Stimulated activated CD8-positive, alpha-beta memory T cell treated with anti-CD3 and anti-CD28 coated beads, Interleukin-15, amount 100 ng/mL, for 24 hours (primary cell): ENCODE data around the gene C12orf56.
"Not testable (repeated sequence)": the region's sequence is repeated elsewhere in the genome, so short reads cannot be mapped to it uniquely, and the experiment has no call there.

Experiments
- DNase-seq: peaks from one replicate; pipeline ENCODE4 v3.0.0-alpha.2; 2020; ENCODE audit warnings: low read depth

The C12orf56 gene

DNA sequence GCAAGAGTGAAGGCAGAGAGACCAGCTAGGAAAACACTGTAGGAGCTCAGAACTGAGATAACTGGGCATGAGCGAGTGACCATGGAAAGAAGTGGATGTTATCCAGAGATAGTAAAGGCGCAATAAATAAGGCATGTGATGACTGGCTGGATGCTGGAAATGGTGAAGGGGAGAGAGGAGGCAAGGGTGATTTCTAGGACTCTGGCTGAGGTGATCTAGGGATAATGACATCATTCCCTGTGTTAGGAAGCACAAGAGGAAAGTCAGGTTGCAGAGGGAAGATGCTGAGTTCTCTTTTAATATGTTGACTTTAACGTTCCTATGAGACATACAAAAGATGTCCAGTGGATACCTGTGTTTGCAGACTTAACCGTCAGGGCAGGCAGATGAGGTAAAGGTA, 78.7 kb downstream of the C12orf56 start:
- no peak for DNase-seq

DNA sequence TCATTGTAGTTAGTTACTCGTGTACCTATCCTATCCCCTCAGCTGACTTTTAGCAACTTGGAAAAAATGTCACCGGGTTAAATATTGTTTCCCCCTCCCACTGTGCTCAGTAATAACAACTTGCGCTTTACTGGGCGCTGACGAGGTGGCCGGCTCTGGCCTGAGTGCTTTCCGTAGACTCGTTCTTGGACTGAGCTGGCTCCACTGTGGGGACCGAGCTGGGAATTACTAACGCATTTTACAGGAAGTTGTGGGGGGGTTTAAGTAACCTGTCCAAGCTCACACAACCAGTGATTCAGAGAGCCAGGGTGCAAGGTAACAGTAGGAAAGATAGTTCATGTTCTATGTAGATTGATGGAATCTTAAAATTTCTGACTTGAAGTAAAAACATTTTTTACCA, 86.0 kb downstream of the C12orf56 start:
- DNase-seq = no peak

DNA sequence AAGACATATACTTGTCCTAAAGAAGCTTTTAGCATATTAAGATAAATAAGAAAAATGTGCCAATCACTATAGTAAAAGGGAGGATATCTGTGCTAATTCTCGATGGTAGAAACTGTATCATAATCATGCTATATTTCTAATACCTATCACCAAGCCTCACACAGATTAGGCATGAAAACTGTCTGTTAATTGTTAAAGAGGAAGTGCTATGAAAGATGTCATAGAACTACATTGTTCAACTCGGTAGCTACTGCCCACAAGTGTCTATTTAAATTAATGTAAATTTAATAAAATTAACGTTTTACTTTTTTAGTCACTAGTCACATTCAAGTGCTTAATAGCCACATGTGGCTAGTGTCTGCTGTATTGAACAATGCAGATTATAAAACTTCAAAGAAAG, 90.9 kb downstream of the C12orf56 start:
- no peak for DNase-seq

DNA sequence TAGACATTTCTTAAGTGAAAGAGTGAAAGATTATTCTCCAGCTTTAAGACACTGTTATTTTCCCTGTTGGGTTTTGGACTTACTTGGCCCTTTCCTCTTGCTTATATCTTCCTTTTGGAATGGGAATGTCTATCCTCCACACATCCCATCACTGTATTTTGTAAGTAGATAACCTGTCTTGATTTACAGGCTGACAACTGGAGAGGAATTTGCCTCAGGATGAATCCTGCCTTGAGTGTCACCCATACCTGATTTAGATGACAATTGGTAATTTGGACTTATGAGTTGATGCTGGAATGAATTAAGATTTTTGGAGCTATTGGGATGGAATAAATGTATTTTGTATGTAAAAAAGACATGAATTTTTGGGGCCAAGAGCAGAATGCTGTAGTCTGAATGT, 94.3 kb downstream of the C12orf56 start:
- no peak for DNase-seq

DNA sequence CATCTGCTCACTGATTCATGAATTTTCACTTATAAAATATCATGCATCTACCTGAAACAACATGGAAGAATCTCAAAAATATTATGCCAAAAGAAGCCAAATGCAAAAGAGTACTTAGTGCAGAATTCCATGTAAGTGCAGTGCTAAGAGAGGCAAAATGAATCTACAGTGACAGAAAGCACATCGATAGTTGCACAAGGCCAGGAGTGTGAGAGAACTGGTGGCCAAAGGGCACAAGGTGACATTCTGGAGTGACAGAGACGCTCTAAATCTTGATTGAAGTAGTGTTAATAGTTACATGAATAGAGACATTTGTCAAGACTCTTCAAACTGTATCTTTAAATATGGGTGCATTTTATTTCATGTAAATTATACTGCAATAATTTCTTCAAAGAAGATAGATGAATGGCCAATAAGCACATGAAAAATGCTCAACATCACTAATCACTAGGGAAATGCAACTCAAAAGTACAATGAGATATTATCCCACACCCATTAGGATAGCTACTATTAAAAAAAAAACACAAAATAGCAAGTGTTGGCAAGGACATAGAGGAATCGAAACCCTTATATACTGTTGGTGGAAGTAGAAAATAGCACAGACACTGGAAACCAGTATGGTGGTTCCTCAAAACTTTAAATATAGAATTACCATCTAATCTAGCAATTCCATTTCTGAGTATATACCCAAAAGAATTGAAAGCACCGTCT, 96.7 kb downstream of the C12orf56 start:
- DNase-seq = no peak

DNA sequence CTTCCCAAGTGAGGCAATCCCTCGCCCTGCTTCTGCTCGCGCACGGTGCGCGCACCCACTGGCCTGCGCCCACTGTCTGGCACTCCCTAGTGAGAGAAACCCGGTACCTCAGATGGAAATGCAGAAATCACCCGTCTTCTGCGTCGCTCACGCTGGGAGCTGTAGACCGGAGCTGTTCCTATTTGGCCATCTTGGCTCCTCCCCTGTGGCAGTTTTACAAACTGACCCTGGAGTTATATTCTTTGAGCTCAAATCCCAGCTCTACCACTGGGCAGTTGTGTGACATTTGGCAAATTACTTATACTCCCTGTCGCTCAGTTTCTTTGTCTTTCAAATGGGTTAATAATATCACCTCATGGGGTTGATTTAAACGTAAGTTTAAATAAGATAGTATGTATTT, 97.4 kb downstream of the C12orf56 start:
- not testable (repeated sequence) for DNase-seq

DNA sequence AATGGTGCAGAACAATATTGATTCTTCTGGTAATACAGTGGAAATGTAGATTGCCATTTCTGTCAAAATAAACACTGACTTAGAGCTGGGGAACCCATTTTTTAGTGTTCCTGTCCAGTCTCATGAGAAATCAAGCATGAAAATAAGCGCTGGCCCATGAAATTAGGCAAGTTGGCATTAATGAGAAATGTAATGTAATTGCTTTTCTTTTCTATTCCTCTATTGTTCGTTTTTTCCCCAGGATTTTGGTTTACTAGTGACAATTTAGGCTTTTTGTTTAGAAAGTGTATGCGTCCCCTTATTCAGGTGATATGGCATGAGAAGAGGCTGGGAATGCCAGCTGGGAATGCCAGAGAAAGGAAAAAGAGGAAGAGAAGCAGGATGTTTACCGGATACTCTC, 104.0 kb downstream of the C12orf56 start:
- no peak for DNase-seq

DNA sequence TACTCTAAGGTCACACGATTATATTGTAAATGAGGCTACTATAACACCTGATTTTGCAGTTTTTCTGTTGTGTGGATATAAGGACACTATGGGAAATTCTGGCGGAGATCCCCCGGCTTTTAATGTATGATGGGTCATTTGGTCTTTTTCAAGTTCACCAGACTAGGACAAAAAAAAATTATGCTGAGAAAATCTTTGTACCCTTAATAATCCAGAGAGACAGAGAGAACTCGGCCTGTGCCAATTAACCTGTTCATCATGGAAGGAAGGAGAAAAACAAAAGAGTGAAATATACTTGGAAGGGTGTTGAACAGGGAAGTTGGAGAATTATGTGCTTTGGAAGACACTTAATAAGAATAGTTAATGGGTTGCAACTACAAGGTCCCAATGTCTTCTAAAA, 106.3 kb downstream of the C12orf56 start:
- no peak for DNase-seq

DNA sequence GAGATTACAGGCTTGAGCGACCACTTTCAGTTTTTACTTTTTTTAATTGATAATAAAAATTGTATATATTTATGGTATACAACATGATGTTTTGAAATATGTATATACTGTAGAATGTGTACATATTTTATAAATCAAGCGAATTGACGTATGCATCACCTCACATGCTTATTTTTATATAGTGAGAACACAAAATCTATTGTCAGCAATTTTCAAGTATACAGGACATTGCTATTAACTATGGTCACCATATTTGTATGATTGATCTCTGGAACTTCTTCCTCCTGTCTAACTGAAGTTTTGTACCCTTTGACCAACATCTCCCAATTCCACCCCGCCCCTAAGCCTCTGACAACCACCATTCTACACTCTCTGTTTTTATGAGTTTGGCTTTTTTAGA, 112.1 kb downstream of the C12orf56 start:
- DNase-seq = no peak

DNA sequence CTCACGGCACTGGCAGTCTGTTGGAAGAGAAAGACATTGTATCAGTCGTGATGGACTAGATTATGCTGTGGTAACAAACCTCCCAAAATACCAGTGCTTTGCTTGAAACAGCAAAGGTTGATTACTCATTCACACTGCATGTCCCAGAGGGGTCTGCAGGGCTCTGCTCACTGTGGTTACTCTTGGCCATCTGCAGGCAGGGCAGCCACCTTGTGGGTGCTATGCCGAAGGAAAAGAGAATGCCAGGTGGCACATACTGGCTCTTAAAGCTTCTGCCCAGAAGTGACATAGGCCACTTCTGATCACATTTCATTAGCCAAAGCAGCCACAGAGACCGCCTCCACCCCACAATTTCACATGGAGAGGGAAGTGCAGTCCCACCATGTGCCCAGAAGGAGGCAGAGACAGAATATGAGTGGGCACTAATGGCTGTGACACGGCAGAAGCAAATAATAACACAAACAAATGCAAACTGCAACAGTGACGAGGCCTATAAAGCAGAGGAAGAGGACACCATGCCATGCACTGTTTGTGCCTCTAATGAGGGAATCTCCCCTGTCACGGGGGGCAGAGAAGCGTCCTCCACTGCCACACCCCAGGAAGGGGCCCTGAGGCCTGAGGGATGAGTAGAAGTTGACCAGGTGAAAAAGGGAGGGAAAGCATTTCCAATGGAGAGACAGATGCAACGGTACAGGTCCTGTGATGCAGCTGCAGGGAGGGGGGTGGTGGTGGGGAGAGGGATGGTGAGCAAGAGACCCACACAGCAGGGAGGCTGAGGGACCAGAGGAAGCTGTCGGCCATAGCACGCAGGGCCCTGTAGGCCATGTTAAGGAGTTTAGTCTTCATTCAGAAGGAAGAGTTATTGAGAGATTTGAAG, 116.8 kb downstream of the C12orf56 start:
- no peak for DNase-seq

DNA sequence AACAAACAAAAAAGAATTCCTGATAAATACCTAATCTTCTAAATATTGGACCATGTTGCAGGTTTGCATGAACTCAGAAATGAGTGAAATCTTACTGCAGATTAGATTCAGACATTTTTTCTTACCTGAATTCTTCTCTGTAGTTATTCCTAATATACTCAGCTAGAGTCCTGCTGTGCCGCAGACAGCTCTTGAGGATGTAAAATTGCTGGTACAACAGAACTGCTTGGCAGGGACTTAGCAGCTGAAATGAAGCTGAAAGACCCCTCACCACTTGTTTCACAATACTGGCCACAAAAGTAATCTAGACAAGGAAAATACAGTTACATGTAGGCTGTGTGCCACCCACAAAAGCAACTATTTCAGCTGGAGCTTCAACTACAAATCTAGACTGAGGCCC, 120.1 kb downstream of the C12orf56 start:
- DNase-seq = no peak

DNA sequence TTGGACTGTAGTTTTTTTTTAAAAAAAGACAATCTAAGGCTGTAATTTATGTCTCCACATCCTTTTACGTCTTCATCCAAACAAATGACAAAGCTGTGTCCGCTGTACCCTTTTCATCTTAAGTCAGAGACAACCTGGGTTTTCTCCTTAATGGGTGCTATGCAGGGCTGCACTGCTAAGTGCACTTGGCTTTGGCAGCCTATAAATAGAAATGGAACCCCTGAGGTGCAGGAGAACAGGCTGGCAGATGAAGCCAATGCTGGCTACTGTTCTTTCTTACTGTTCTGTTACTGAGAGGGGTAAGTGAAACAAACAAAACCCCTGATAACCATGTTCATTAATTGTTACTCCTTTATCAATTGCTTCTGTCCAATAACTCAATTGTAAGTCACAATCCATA, 121.4 kb downstream of the C12orf56 start:
- DNase-seq = no peak

DNA sequence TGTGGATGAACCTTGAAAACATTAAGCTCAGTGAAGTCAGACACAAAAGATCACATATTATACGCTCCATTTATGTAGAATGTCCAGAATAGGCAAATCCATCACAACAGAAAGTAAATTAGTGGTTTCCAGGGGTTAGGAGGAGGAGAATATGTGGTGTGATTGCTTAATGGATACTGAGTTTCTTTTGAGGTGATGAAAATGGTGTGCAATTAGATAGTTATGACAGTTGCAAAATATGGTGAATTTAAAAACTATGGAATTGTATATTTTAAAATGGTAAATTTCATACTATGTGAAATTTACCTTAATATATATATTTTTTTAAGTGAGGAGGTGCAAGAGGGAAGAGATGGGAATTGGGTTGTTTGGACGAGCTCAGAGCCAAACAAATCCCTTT, 122.1 kb downstream of the C12orf56 start:
- DNase-seq = no peak

DNA sequence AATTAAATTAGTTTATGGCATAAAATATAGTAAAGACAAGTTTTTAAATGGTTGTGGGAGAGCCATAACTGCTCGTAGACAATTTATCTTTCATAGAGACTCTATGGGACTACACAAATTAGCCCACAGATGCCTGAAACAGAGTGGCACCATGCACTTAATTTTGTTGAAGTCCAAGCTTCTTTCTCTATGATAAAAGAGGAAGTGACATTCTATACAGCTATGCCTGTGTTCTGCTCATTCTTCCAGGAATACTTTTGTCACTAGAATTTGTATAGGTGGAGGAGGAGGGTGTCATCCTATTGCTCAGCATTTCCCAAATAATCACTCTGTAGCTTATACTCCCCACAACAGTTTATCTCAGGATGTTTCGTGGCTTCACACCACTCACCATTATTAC, 124.7 kb downstream of the C12orf56 start:
- DNase-seq = no peak

DNA sequence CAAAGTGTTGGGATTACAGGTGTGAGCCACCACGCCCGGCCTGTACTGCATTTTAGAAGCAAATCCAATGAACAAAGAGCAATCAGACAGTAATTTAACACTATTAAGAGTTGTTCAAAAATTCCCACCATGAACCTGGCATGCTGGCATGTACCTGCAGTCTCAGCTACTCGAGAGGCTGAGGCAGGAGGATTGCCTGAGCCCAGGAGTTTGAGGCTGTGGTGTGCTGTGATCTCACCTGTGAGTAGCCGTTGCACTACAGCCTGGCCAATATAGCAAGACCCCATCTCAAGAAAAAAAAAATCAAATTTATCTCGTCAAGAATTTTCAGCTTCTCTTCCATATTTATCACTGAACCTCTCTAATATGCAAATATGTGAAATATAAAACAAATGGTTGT, 128.7 kb downstream of the C12orf56 start:
- DNase-seq = no peak

DNA sequence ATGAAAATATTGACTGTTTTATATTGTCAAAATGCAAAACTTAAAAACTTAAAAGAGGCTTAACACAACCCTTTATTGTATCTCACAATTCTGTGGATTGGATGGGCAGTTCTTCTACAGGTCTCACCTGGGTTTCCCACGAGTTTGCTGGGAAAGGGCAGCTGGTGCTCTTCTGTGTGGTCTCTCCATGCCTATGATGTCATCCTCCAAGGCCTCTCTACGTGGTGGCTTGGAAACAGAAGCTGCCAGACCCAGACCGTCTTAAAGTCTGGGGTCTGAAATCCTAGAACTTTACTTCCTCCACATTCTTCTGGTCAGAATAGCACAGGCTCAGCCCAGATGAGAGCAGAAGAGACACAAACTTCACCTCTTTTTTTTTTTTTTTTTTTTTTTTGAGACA, 132.0 kb downstream of the C12orf56 start:
- DNase-seq = no peak

DNA sequence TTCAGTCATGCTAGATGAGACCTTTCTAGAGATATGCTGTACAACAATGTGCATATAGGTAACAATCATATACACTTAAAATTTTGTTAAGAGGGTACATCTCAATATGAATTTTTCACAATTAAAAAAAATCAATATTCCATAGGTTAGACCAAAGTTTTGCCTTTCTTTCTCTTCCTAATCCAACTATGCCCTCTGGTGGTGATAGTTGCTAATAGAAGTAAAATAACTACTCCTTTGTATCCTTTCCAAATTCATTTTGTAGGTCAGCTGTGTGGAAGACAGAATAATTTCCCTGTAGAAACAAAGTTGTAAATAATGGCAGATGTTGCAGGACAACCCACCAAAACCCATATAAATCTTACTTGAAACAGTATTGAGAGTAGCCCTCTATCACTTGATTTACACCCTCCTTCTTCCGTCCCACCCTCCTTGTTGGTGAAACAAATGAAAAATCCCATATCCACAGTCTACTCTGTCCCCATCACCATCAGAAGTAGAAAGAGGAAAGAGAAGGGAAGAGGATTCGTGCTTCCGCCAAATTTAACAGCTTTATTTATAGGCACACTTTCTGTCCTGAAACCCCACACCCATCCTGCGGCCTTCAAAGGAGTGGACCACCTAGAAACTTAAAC, 134.3 kb downstream of the C12orf56 start:
- no peak for DNase-seq

DNA sequence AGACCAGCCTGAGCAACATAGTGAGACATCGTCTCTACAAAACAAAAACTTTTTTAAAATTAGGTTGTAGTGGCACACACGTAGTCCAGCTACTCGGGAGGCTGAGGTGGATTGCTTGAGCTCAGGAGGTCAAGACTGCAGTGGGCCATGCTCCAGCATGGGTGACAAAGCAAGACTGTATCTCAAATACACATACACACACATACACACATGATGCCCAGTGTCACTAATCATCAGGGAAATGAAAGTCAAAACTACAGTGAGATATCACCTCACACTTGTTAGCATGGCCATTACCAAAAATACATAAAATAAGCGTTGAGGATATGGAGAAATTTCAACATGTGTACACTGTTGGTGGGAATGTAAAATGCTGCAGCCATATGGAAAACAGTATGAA, 135.3 kb downstream of the C12orf56 start:
- DNase-seq = no peak

DNA sequence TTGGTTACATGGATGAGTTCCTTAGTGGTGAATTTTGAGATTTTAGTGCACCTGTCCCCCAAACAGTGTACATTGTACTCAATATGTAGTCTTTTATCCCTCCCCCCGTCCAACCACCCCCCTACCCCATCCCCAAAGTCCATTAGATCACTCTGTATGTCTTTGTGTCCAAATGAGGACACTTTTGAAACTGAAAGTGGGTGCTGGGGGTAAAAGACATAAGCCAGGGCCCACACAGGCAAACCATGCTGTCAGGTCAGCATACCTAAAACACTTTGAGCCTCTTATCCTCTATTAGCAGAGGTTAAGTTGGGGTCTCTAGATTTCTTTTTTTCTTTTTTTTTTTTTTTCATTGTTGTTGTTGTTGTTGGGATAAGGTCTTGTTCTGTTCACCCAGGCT, 137.2 kb downstream of the C12orf56 start:
- no peak for DNase-seq

DNA sequence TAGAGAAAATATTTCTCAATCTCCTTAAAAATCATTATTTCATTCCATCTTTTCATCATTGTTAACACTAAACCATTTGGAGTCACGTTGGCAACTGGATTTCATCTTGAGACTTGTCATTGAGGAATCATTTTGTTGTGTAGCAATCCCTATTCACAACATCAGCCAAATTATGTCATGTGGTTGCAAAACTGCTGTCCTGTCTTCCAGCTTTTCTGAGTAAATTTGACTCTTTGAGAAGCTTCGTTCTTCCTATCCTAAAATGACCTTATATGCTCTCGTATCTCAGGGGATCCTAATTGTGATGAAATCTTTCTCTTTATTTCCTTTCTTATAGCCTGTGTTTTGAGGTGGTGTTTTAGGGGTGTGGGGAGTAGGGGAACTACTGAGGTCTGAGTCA, 137.9 kb downstream of the C12orf56 start:
- no peak for DNase-seq

DNA sequence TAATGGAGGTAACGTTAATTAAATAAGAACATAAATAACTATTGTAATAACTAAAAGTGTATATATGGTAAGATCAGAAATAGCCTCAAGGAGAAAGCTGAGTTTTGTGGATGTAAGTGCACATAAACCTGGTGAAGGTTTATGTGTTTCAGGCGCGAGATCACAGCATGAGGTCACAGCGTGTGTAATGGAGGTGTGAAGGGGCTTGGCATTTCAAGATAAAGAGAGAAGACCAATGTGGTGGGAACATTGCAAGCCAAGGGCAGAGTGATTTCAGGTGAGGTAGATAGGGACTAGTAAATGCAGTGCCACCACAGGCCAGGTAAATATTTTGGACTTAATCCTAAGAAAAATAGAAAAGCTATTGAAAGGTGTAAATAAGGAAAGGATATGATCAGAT, 146.7 kb downstream of the C12orf56 start:
- DNase-seq = no peak

DNA sequence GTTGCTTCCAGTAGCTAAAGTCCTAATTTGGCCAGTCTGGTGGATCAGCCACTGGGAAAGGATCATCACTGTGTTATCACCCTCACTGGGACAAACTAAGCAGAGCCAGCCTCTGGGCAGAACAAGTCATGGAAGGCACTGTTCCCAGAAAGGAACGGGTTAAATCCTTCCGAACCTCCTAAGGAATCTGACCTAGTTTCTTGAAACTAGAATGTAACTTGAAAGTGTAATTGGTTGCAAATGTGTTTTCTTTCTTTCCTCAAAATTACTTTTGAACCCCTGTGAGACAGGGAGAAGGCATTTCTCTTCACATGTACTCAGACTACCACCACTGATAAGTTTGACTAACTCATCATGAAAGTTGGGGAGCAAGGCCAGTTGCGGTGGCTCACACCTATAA, 149.8 kb downstream of the C12orf56 start:
- no peak for DNase-seq

DNA sequence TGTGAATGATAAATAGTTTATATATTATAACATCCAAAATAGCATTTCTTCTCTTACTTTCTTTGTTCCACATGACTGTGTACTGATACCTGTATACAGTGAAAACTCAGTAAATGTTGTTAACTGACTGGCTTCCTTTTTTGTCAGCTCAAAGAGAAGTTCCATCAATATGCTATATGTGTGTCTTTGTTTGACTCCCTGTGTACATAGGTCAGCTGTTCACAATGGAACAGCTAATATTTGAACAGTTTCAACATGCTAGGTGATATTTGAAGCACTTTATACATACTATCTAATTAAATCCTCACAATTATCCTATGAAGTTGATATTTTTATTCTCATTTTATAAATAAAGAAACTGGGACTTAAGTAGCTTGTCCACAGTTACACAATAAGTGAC, 153.2 kb downstream of the C12orf56 start:
- no peak for DNase-seq
